Frontal cortex (tissue), 4 donors: ENCODE measurements around the gene C12orf57. TPM values are rescaled to one million over a fixed set of nuclear protein-coding genes. Genes with fewer than 3 reads are reported as not detected.
A peak's percentile ranks its signal among the peaks of the same experiment; 100 is the strongest.
"Not testable (repeated sequence)": the region's sequence is repeated elsewhere in the genome, so short reads cannot be mapped to it uniquely, and the experiment has no call there.

Source experiments
- DNase-seq, 2 donors: peaks; one replicate each; pipeline ENCODE4 v3.0.0; 2012; ENCODE audit warnings: low spot score in 2 of 2
- FAIRE-seq: peaks from 2 replicates; lab custom pipeline; 2012; peaks lifted over from hg19 to GRCh38; lab: Jason Lieb, UNC
- total RNA-seq: library from RNA; depleted of rRNA; stranded (reverse); fragments of >200 nt; gene quantifications from one replicate; pipeline ENCODE4 v1.2.3, GENCODE V29; 2014
- donor health status: control.
- donor health status: control.
- donor health status: control.

Gene C12orf57, protein sequence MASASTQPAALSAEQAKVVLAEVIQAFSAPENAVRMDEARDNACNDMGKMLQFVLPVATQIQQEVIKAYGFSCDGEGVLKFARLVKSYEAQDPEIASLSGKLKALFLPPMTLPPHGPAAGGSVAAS
- 322 TPM for total RNA-seq

GRCh38 chr12:6943722-6944380 lies at the start of gene C12orf57, which contains the start of gene RNU7-1:
C12orf57 (plus strand) TSS chr12:6944022; CDS start chr12:6944122, 100 bp downstream.
RNU7-1 (plus strand) TSS chr12:6943816.
- FAIRE-seq = no peak
- DNase-seq = peak; percentile 77 to 80

- DNase-seq = no peak
- FAIRE-seq = no peak
Measured at GRCh38 chr12:6894321-6894720, 49.5 kb upstream of the C12orf57 start.

GRCh38 chr12:6896846-6897435 lies 46.9 kb upstream of the C12orf57 start:
- FAIRE-seq = no peak

GRCh38 chr12:6899427-6899826 lies 44.4 kb upstream of the C12orf57 start:
- no peak for FAIRE-seq
- no peak for DNase-seq

More at GRCh38 chr12:6896846-6897435, 46.9 kb upstream of the C12orf57 start:
- DNase-seq = no peak

DNA sequence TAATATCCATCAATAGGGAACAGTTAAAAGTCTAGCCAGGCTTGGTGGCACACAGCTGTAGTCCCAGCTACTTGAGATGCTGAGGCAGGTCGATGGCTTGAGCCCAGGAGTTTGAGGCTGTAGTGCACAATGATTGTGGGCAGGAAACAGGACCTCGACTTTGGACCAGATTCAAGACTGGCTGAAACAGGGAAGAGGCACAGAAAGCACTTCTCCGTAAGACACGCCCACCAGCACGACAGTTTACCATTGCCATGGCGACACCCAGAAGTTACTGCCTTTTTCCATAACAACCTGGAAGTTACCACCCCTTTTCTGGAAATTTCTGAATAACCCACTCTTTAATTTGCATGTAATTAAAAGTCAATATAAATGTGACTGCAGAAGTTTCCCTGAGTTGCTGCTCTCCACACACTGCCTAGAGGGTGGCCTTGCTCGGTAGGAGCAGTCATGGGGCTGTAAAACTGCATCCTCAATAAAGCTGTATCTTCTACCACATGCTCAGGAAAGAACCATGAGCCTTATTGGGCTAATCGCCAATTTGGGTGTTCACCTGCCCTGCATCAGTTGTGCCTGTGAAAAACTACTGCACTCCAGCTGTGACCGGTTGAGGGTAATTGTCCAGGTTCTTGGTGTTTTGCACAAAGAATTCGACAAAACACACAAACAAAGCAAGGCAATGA lies 43.8 kb upstream of the C12orf57 start:
- FAIRE-seq (no peak), DNase-seq (no peak)

- FAIRE-seq (no peak), DNase-seq (no peak)
Measured at GRCh38 chr12:6902448-6902847, 41.4 kb upstream of the C12orf57 start.

GRCh38 chr12:6903722-6904121 lies 40.1 kb upstream of the C12orf57 start:
- FAIRE-seq (no peak), DNase-seq (no peak)

GRCh38 chr12:6904280-6905276 lies 39.2 kb upstream of the C12orf57 start, which contains the start of gene LRRC23:
LRRC23 (plus strand) TSS chr12:6904822; CDS start chr12:6905634, 812 bp downstream.
- FAIRE-seq = peak; percentile 47
- peak; percentile 87 to 89 for DNase-seq

- DNase-seq (no peak), FAIRE-seq (no peak)
Measured at GRCh38 chr12:6905414-6906040, 38.3 kb upstream of the C12orf57 start.

DNA sequence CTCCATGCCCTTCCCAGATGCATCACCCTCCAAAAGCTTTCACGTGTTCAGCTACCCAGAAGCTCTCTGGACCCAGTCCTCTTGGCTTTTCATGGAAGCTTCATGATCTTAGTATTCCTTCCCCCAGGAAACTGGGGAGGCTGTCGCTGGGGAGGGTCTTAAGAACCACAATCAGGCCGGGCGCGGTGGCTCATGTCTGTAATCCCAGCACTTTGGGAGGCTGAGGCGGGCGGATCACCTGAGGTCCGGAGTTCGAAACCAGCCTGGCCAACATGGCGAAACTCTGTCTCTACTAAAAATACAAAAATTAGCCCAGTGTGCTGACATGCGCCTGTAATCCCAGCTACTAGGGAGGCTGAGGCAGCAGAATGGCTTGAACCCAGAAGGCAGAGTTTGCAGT lies 35.7 kb upstream of the C12orf57 start:
- not testable (repeated sequence) for DNase-seq, FAIRE-seq

GRCh38 chr12:6909421-6910145 lies 34.2 kb upstream of the C12orf57 start:
- FAIRE-seq = no peak

GRCh38 chr12:6912164-6912935 lies 31.5 kb upstream of the C12orf57 start:
- no peak for FAIRE-seq
- no peak for DNase-seq

More at GRCh38 chr12:6909421-6910145, 34.2 kb upstream of the C12orf57 start:
- DNase-seq = no peak

DNA sequence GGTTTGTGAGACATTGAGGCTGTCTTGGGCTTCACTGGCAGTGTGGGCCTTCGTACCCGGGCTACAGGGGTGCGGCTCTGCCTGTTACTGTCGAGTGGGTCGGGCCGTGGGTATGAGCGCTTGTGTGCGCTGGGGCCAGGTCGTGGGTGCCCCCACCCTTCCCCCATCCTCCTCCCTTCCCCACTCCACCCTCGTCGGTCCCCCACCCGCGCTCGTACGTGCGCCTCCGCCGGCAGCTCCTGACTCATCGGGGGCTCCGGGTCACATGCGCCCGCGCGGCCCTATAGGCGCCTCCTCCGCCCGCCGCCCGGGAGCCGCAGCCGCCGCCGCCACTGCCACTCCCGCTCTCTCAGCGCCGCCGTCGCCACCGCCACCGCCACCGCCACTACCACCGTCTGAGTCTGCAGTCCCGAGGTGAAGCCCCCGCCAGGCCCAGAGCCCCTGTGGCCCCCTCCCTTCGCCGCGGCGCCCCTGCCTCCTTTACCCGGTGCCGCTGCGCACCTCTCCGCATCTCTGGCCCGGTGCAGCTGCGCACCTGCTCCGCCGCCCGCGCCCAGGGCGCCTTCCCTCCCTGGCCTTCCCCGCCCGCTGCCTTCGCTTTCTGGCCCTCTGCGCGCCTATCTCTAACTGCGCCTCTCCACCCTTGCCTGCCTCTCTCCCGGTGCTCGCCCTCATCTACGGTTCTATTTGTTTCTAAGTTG lies 29.4 kb upstream of the C12orf57 start, which contains the start of gene ENO2:
TSS of gene ENO2 (plus strand) at position 335 of the 701 bp plus-strand sequence. CDS start 1,253 bp downstream, outside the sequence.
- DNase-seq = peak; percentile 86 to 93
- no peak for FAIRE-seq

DNA sequence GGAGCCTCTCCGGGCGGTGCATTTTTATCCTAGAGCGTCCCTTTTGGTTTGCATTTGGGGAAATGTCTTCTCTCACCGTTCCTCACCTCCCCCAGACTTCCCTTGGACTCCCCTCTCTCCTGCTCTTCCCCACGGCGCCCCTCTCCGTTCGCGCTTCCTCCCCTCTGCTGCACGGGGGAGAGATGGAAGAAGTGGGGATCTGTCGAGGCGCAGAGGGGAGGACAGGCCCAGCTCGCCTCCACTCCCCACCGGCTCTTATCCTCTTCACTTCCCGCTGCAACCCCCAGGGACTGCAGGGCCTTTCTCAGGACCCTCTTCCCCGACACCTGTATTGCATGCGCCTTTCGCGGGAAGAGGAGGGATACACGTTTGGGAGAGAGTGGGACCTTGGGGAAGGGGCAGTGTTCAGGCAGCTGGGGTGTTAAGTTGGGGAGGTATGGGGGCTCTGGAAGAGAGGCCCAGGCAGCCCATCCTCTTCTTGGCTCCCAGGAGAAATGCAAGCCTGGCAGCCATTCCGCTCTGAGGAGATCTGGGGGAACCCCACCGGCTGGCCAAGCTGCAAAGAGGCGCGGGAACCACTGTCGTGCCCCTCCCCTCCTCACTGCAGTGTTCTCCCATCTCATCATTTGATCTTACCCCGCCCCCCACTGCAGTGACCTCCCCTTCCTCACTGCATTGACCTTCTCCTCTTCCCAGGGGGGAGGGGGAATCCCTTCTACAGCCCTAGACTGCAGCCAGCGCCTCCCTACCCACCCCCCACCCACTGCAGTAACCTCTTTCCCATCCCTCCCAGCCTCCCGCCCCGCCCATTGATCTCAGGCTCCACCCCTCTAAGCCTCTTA lies 28.7 kb upstream of the C12orf57 start:
- no peak for FAIRE-seq

DNA sequence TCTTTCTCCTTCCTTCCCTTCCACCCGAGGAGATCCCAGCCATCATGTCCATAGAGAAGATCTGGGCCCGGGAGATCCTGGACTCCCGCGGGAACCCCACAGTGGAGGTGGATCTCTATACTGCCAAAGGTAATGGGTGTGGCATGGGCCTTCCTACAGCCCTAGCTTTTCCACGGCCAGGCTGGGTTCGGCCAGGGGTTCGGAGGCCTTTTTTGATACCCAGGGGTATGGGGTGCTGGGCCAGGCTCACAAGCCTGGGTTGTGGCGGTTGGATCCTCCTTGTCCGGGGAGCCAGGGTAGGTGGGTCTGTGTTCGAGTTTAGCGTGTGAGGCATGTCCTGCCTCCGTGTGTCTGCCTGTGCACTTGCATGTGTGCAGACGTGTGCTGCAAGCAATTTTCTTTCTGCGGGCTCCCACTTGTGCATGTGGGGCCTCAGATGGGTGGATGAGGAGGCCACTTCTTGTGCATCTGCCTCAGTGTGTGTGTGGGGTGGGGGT lies 28.0 kb upstream of the C12orf57 start:
- DNase-seq (no peak), FAIRE-seq (no peak)

More for the DNA sequence above, 28.7 kb upstream of the C12orf57 start:
- no peak for DNase-seq
